ENCODE results near the gene IL34.

IL34 gene

DNA sequence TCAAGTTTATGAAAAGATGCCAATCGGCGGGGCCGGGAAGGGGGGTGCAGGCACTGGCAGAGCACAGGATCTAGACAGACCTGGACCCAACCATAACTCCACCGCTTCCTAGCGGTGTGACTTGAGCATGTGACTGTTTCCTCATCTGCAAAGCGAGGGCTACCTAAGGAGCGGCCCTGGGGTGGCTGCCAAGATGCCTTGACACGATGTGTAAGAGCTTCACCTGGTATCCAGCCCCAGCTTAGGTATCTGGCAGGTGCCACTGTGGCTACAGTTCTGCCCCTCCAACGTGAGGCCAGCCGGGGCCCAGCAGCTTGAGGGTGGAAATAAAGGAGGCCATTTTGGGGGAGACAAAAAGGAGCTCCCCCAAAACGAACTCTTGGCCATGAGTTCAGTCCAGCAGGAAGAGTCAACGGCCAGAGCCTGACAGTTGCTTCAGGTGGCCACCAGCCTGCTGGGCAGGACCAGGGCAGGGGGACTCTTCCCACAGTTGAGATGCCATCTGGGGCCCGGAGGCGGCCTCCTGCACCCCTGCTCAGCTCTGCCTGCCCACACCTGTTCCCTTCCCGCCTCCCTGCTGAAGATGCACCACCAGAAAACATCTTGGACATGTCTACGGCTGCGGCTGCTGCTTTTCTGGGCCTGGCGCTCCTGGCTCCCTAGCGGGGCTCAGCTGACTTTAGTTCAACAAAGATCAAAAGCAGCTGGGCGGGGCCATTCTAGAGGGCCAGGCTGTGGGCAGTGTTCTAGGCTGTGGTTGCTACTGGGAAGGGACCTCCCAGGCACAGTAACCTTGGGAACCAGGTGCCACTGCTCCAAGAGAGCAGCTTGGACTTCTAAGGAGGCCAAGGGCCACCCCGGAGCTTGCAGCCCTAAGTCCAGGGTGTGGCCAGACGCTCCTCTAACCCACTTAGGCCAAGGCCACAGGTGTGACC, 42.9 kb downstream of the IL34 start:
- no peak for DNase-seq (ENCODE audit: low spot score)

GRCh38 chr16:70689970-70690891, 43.9 kb downstream of the IL34 start:
- no peak for DNase-seq (ENCODE audit: low spot score)

- DNase-seq (ENCODE audit: low spot score), result peak; percentile 96
Observed at GRCh38 chr16:70691223-70692129, 45.1 kb downstream of the IL34 start.

DNA sequence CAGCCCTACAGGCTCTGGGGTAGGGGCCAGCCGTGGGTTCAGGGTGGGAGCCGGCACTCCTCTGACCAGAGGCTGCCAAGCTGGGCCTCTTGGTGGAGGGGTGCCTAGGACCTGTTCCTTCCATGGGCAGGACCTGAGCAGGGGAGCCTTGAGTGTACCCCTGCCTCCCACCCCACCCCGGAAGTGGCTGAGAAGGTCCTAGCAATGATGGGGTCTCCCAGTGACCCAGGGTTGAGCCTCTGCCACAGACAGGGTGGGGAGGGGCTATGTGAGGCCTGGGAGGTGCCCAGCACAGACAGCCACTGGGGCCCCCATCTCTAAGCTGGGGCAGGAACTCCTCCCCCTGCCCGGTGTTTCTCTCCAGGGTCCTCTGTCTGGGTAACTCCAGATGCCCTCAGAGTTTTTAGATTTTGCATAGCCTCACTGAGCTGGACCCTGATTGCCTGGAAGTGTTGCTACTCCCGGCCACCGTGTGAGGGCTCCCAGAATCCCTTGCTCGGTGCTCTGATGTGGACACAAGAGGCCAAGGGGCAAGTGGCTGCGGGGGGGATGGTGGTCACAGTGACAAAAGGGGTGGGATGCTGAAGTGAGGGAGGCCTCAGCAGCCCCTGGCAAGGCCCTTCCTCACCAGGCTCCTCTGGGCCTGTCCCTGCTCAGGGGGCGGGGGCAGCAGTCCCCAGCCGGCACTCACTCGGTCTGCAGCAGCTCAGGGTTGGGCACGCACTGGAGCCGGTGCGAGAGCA, 45.9 kb downstream of the IL34 start:
- no peak for DNase-seq (ENCODE audit: low spot score)

DNA sequence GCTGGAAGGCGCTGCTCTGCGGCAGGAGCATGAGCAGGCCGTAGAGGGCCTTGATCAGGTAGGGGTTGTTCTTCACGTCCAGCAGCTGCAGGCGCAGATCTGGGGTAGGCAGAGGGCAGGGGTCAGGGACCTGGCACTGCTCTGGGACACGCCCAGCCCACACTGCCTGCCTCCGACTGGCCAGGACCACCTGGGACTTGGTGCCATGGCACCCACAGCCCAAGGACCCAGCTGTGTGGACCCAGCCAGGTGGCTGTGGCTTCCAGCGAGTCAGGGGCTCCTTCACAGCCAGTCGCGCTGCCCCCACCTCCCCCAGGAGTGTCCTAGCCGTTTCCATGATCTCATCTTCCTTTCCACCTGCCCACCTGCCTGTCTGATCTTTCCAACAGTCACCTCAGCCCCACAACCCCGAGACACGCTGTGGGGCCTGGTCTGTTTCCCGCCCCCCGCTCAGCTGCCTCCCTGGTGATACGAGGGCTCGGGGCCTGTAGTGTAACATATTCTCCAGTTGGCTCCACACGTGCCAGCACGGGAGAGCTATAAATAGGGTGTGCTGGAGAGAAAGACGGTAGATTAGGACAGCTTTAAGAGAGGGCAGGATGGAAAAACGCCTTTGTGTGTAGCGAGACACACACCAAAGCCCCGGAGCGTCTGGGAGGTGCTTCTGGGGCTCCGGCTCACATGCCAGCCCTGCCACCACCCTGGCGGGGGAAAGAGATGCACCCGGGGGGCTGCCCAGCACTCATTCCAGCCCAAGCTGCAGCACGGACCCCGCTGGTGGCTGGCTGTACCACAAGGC, 46.7 kb downstream of the IL34 start:
- DNase-seq (ENCODE audit: low spot score), result no peak

- peak; percentile 94 for DNase-seq (ENCODE audit: low spot score)
Observed at GRCh38 chr16:70694088-70694867, 47.9 kb downstream of the IL34 start.

DNA sequence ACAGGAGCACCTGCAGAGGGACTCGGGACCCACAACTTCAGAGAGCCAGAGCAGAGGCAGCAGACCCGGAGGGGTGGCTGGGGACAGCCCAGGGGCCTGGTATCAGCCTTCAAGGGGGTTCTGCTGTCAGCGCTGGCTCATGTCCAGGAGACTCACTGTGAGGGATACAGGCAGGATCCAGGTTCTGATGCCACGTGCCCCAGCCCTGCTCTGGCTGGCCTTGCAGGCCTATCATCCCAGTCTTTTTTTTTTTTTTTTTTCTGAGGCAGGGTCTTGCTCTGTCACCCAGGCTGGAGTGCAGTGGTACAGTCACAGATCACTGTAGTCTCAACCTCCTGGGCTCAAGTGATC, 48.5 kb downstream of the IL34 start:
- DNase-seq (ENCODE audit: low spot score), result no peak

DNA sequence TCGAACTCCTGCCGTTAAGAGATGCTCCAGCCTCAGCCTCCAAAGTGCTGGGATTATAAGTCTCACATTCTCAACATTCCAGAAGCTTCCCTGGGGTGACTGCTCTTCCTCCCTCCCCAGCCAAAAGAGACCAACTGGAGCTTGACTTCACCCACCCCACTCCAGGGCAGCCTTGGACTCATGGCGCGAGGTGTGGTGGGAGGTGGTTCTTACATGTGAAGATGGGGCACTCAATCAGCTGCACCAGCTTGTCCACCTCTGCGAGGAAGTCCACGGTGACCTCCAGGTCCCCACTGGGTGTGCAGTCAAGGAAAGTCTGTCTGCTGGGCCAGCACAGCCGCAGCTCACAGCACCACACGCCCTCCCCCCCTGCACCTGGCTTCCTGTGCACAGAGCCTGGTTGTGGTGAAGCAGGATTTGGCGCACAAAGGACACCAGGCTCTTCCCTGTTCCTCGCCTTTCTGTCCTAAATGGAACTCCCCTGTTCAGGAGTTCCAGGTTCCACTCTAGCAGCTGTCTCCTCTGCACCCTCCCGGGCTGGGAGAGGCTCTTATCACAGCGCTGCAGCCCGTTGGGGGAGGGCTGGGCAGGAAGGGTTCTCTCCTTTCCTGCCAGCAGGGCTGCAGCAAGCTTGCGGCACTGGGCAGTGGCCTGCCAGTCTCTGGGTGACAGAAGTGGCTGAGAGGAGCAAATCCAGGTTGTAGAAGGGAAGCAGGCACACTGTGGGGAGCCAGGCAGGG, 49.1 kb downstream of the IL34 start:
- no peak for DNase-seq (ENCODE audit: low spot score)

- DNase-seq (ENCODE audit: low spot score), result no peak
Observed at GRCh38 chr16:70696355-70696754, 50.0 kb downstream of the IL34 start.

- no peak for DNase-seq (ENCODE audit: low spot score)
Observed at GRCh38 chr16:70696952-70697593, 50.7 kb downstream of the IL34 start.

- no peak for DNase-seq (ENCODE audit: low spot score)
Observed at GRCh38 chr16:70697594-70698170, 51.3 kb downstream of the IL34 start.

- DNase-seq (ENCODE audit: low spot score), result no peak
Observed at GRCh38 chr16:70698901-70699300, 52.5 kb downstream of the IL34 start.

DNA sequence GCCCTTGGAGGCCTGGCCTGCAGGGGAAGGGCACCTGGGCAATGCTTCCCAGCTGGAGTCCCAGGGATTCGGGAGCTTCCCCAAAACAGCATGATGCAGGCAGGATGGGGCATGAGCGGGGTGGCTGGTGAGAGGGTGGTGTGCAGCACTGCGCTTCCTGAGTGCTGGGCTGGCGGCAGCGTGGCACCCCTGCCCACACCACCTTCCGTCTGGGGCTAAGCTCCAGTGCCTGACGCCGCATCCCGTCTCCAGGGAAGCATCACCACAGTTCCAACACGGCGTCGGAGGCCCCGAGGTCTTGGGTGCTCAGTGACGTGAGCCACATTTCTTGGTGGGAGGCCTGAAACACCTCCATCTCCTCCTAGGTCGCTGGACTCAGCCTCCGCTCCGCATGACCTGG, 53.3 kb downstream of the IL34 start:
- DNase-seq (ENCODE audit: low spot score), result no peak

GRCh38 chr16:70700101-70701020, 54.0 kb downstream of the IL34 start:
- no peak for DNase-seq (ENCODE audit: low spot score)

DNA sequence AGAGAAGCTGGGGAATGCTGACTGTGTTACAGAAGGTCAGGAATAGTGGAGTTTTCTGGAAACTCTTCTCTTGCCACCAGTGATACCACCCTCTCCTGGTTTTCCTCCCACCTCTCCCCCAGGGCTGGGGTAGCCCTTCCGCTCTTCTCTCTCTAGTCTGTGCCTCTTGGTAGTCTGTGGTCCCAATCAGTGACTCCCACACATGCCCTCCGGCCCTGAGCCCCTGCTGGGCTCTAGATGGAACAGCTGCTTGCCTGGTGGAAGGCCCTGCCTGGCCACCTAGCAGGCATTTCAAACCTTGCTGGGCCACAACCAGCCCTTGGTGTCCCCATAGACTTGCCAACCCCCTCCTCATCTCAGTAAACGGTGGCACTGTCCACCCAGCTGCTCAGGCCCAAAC, 54.7 kb downstream of the IL34 start:
- DNase-seq (ENCODE audit: low spot score), result no peak

- DNase-seq (ENCODE audit: low spot score), result no peak
Observed at GRCh38 chr16:70701596-70701995, 55.2 kb downstream of the IL34 start.

GRCh38 chr16:70701998-70702397, 55.6 kb downstream of the IL34 start:
- no peak for DNase-seq (ENCODE audit: low spot score)

Measured in hepatic stellate cell (primary cell).